ENCODE results near the gene RAB3C.
A peak's percentile ranks its signal among the peaks of the same experiment; 100 is the strongest.

The RAB3C gene

DNA sequence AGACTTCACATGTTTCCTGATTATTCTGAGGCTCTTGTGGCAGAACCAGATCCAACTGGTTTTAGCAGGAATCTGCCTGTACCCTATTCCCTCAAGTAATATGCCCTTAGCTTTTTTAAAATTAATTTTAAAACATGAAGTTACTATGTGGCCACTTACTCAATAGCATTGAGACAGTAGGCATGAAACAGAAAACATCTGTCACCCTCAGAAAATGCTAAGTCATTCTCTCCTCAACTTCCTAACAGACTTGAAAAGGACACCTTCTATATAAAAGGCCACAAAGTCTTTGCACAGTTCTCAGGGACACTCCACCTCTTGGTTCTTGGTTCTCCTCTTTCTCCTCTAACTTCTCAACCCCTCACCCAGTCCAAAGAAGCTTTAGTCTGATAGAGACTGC lies 277.8 kb downstream of the RAB3C start:
- TF ChIP-seq, protein P1, sequence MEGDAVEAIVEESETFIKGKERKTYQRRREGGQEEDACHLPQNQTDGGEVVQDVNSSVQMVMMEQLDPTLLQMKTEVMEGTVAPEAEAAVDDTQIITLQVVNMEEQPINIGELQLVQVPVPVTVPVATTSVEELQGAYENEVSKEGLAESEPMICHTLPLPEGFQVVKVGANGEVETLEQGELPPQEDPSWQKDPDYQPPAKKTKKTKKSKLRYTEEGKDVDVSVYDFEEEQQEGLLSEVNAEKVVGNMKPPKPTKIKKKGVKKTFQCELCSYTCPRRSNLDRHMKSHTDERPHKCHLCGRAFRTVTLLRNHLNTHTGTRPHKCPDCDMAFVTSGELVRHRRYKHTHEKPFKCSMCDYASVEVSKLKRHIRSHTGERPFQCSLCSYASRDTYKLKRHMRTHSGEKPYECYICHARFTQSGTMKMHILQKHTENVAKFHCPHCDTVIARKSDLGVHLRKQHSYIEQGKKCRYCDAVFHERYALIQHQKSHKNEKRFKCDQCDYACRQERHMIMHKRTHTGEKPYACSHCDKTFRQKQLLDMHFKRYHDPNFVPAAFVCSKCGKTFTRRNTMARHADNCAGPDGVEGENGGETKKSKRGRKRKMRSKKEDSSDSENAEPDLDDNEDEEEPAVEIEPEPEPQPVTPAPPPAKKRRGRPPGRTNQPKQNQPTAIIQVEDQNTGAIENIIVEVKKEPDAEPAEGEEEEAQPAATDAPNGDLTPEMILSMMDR (IDR thresholded peaks at IDR 0.05) = no peak

DNA sequence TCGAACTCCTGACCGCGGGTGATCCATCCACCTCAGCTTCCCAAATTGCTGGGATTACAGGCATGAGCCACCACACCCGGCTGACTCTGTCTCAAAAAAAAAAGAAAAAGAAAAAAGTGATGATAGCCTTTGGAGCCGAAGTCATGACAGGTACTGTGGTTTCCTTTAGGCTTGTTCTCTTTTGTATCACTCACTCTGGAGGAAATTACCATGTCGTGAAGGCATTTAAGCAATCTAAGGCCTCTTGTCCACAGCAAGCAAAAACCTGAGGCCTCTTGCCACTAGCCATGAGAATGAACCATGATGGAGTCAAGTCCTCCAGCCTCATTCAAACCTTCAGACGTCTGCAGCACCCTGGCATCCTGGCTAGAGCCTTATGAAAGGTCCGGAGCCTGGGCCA lies 286.1 kb downstream of the RAB3C start:
- TF ChIP-seq, protein P1 (IDR thresholded peaks at IDR 0.05) = no peak

DNA sequence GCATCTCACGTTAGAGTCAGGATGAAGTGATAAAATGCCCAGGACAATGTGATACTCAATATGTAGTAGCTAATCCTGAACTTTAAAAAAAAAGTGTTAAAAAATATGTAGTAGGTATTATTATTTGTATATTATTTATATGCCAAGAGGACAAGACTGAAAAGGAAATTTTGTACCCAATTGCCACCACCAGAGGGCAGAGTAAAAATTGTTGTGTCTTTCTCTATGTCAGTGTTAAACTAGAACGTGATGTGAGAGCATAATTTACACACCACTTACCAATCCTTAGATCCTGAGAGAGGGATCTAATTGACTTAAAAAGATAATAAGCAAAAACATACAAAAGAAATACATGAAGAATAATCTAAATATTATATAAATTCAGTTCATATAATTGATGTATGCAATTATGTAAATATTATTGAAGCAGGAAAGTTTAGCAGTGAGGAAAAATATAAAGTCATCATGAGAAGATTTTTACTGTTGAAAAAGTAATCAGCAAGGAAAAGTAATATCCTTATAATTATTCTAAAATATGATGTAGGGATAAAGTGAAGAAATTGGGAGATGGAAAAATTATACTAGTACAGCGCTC lies 288.9 kb downstream of the RAB3C start:
- TF ChIP-seq, protein P1 (IDR thresholded peaks at IDR 0.05) = peak; percentile 92

DNA sequence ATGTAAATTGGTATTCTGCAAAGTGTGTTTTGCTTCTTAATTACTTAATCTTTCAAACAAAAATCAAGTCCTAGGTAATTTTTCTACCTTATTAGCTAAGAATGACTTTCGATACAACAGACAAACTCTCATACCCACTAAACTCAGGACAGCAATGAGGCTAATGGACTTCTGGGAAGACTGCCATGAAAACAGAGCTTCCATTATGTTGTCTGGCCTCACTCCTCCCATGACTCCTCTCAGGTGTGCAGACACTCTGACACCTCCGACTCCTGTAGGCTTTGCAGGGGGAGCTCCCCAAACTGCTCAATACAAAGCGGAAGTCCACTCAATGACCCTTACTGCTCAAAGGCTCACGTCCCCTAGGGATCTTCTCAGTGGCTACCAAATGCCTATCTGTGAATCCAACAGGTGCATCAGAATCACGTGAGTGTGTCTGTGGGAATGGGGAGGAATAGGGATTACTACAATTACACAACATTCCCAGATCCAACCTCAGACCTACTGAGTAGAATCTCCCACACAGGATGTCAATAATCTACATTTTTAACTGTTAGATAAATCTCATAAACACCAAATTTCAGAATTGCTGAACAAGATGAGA lies 289.9 kb downstream of the RAB3C start:
- TF ChIP-seq, protein P1 (IDR thresholded peaks at IDR 0.05) = no peak

DNA sequence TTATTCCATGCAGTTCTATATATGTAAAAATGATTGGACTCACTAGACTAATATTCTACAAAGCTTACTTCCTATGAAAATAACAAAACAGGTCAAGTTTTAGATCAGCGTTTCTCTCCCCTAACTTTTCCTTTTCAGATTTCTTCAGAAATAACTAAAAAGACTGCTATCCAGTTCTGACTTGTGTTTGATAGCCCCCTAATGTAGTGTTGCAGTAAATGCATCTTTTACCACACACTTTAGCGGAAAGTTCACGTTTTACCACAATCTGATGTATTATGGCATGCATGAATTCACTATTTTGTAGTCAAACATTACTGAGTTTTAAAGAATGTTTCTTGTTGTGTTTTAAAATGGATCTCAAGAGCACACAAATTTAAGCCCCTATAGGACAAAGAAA lies 292.7 kb downstream of the RAB3C start:
- TF ChIP-seq, protein P1 (IDR thresholded peaks at IDR 0.05) = no peak

DNA sequence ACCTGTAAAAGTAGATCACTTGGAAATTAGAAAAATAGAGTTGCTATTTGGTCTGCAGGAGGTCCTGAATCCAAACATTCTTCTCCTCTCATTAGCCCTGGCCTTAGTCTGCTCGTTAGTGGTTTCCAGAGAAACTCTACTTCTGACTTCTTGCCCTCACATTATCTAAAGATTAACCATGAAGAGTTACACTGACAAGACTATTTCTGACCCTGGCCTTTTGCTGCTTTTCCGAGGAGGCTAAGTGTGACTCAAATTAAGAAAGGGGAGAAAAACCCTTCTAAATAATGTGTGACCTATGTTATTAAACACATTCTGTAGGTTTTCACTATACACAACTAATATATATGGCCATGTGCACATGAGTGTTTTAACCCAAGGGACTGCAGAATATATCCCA lies 302.4 kb downstream of the RAB3C start:
- TF ChIP-seq, protein P1 (IDR thresholded peaks at IDR 0.05) = no peak

DNA sequence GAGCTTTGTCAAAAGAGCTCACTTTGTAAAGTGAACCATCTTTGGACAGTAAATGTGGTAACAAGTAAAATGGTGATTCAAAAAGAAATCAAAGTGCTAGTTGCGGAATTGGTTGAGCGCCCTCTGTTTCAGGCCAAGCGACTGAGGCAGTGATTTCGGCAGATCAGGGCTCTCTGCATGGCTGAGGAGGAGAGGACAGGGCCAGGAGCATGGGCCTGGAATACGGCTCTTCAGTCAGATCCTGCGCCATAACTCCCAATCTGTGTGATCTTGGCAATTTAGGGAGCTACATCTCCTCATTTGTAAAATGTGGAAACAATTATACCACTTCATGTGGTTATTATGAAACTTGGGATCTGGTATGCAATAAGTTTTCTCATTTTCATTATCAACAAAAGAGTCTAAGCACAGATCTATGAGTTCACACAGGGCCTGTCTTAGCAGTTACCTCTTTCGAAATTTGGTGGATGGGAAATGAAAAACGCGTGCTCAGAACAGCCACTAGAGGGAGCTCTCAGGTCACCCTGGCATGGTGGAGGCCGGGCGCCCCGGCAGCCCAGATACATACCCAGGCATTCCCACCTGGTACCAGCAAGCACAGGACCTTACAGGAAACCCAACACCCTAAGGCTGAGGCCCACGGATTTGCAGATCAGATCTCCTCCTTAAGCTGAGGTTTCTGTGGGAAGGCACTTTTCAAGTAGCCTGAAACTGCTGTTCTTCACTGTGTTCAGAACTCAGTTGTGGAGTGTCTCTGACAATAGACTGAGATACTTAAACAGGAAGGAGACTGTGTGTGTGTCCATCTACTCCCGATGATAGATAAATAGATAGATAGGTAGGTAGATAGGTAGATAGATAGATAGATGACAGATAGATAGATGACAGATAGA lies 303.7 kb downstream of the RAB3C start:
- TF ChIP-seq, protein P1 (IDR thresholded peaks at IDR 0.05) = peak; percentile 99
